Measurements from ENCODE around the gene DDC.
"Not testable (repeated sequence)": the region's sequence is repeated elsewhere in the genome, so short reads cannot be mapped to it uniquely, and the experiment has no call there.

The DDC gene

GRCh38 chr7:50590535-50590934, 25.3 kb upstream of the DDC start:
- no peak for FAIRE-seq

GRCh38 chr7:50589364-50589763, 24.2 kb upstream of the DDC start:
- DNase-seq (ENCODE audit: low spot score) (no peak), FAIRE-seq (no peak)

More at GRCh38 chr7:50590535-50590934, 25.3 kb upstream of the DDC start:
- no peak for DNase-seq (ENCODE audit: low spot score)

- DNase-seq (ENCODE audit: low spot score): no peak
- FAIRE-seq: peak; percentile 52
These were observed 23.7 kb upstream of the DDC start for GRCh38 chr7:50588937-50589336.

- FAIRE-seq: peak; percentile 66
These were observed 22.5 kb upstream of the DDC start for GRCh38 chr7:50587737-50588136.

GRCh38 chr7:50584793-50585408, 19.7 kb upstream of the DDC start:
- FAIRE-seq (peak; percentile 77), DNase-seq (ENCODE audit: low spot score) (peak; percentile 57)

More at GRCh38 chr7:50587737-50588136, 22.5 kb upstream of the DDC start:
- no peak for DNase-seq (ENCODE audit: low spot score)

GRCh38 chr7:50584386-50584785, 19.2 kb upstream of the DDC start:
- DNase-seq (ENCODE audit: low spot score): no peak

GRCh38 chr7:50583295-50583694, 18.1 kb upstream of the DDC start:
- FAIRE-seq; DNase-seq (ENCODE audit: low spot score): not testable (repeated sequence)

More at GRCh38 chr7:50584386-50584785, 19.2 kb upstream of the DDC start:
- no peak for FAIRE-seq

- FAIRE-seq; DNase-seq (ENCODE audit: low spot score): not testable (repeated sequence)
These were observed 17.1 kb upstream of the DDC start for GRCh38 chr7:50582271-50582670.

- not testable (repeated sequence) for DNase-seq (ENCODE audit: low spot score); FAIRE-seq
These were observed 15.5 kb upstream of the DDC start for GRCh38 chr7:50580666-50581065.

- DNase-seq (ENCODE audit: low spot score) (no peak), FAIRE-seq (no peak)
These were observed 14.9 kb upstream of the DDC start for GRCh38 chr7:50580057-50580456.

GRCh38 chr7:50578105-50578504, 12.9 kb upstream of the DDC start:
- not testable (repeated sequence) for FAIRE-seq; DNase-seq (ENCODE audit: low spot score)

GRCh38 chr7:50577569-50577968, 12.4 kb upstream of the DDC start:
- FAIRE-seq: no peak
- no peak for DNase-seq (ENCODE audit: low spot score)

- DNase-seq (ENCODE audit: low spot score); FAIRE-seq: not testable (repeated sequence)
These were observed 11.2 kb upstream of the DDC start for GRCh38 chr7:50576388-50576787.

GRCh38 chr7:50567715-50568261, 2.6 kb upstream of the DDC start:
- no peak for DNase-seq (ENCODE audit: low spot score)
- no peak for FAIRE-seq

GRCh38 chr7:50565977-50566376, 772 bp upstream of the DDC start:
- FAIRE-seq (no peak), DNase-seq (ENCODE audit: low spot score) (no peak)

GRCh38 chr7:50565559-50565916, 333 bp upstream of the DDC start:
- DNase-seq (ENCODE audit: low spot score): no peak
- no peak for FAIRE-seq

GRCh38 chr7:50564171-50564570, 1.0 kb downstream of the DDC start:
- DNase-seq (ENCODE audit: low spot score) (no peak), FAIRE-seq (peak; percentile 79)

- no peak for FAIRE-seq
- DNase-seq (ENCODE audit: low spot score): no peak
These were observed 3.1 kb downstream of the DDC start for GRCh38 chr7:50562136-50562535.

GRCh38 chr7:50560865-50561351, 4.3 kb downstream of the DDC start:
- peak; percentile 84 for FAIRE-seq
- DNase-seq (ENCODE audit: low spot score): no peak

GRCh38 chr7:50559881-50560280, 5.3 kb downstream of the DDC start:
- FAIRE-seq (no peak), DNase-seq (ENCODE audit: low spot score) (no peak)

- FAIRE-seq: no peak
These were observed 6.7 kb downstream of the DDC start for GRCh38 chr7:50558294-50559053.

GRCh38 chr7:50557099-50557498, 8.1 kb downstream of the DDC start:
- DNase-seq (ENCODE audit: low spot score) (no peak), FAIRE-seq (no peak)

More at GRCh38 chr7:50558294-50559053, 6.7 kb downstream of the DDC start:
- DNase-seq (ENCODE audit: low spot score): no peak
